GM03348 (cell line): ENCODE data around the gene TMEM80.

Source experiments
- DNase-seq: peaks from one replicate; pipeline ENCODE4 v3.0.0; 2012; ENCODE audit warnings: low spot score

The TMEM80 gene

DNA sequence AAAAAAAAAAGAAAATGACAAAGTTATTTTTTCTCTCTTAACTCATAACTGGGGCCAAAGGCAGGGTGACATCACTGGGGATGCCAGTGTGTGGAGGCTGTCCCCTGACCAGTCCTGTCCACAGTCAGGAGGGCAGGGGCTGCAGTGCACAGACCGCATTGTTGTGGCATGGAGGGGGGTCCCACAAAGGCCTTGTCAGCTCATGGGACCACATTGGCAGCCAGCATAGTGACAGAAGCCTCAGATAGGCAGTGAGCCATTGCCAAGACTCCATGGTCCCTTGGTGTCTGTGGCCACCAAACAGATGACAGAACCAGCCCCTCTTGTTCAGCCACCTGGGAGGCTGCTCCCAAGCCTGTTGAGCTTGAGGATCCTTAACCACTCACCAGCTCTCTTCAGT is 4.1 kb downstream of the TMEM80 start:
- no peak for DNase-seq

- no peak for DNase-seq
Measured at GRCh38 chr11:701741-702461, 6.3 kb downstream of the TMEM80 start.

GRCh38 chr11:702462-703461 is 7.1 kb downstream of the TMEM80 start:
- DNase-seq = no peak

DNA sequence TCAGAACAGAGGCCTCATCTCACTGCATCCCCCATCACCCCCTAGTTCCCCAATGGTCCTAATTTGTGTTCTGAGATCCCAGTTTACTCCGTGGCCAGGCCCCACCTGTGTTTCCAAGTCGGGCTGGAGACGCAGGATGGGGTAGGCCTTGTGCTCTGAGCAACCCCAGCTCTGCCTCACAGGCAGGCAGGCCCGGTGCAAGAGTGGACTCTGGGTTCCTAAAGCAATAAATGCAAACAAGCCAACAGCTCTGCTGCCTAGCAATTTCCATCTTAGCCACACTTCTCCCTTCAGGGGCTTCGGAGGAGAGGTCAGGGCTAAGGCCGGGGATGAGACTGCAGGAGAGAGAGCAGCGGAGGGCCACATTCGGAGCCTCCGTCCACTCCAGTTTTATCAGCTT is 7.9 kb downstream of the TMEM80 start:
- DNase-seq = no peak

DNA sequence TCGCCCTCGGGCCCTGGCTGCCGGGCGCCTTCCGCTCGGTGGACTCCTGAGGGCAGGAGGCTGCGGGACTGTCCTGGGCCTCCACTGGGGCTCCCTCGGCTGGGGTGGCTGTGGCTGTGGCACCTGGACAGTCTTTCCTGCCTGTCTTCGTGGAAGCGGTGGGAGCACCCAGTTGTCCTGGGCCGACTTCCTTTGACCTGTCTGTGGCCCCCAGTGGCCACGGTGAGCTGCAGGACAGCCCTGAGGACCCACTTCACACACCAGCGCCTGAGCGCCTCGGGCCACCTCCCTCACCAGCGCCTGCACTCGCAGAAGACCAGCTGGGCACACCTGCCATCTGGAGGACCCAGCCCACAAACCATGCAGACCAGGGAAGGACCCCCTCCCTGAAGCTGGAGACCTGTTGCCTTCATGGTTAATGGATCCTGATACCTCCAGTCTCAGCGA is 8.6 kb downstream of the TMEM80 start:
- DNase-seq = no peak

- DNase-seq = no peak
Measured at GRCh38 chr11:704781-705645, 9.4 kb downstream of the TMEM80 start.

DNA sequence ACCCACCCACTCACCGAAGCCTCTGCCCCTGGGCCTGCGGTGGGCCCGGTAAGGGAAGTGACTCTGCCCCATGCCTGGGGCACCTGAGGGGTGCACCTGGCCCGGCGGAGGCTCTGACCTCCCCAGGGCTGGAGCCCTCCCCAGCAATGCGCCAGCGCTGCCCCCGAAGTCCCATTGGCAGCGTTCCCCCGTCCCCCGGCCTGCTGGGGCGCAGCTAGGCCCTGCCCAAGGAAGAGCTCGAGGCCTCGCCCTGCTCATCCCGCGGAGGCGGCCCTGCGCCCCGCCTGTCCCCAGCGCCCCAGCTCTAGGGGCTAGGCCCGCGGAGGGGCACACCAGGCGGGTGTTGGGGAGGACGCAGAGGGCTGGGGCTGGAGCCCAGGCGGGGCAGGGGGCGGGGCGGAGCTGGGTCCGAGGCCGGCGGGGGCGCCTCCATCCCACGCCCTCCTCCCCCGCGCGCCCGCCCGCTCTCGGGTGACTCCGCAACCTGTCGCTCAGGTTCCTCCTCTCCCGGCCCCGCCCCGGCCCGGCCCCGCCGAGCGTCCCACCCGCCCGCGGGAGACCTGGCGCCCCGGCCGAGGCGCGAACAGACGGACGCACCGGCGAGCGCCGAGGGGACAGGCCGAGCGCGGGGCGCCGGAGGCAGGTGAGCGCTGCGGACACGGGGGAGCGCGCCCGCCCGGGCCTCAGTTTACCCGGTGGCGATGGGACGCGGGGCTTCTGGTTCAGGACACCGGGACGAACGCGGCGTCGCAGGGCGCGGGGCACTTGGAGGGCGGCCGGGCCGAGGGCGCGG is 10.2 kb downstream of the TMEM80 start, which contains the start of gene EPS8L2:
EPS8L2 (plus strand) TSS at position 586 of the 793 bp plus-strand sequence. CDS start 3,177 bp downstream, outside the sequence.
- DNase-seq = peak; percentile 59

DNA sequence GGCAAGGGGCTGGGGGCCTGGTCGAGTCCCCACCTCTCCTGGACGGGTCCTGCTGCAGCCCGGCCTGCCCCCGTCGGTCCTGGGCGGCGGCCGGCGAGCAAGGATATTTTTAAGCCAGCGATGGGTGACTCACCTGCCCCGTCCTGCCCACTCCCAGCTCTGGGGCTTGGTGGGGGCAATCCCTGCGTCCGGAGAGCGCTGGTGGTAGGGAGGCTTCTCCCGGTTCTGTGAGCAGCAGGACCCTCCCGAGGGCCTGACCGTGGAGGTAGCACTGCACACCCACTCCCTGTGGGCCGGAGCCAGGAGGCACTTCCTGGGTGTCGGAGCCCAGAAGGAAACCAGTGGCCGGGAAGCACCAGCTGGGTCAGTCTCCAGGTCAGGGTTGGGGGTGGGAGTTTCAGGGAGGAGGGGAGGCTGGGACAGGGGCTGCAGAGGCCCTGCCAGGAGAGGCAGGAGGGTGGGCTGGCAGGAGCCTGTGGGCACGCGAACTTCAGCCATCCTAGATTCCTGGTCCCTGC is 10.9 kb downstream of the TMEM80 start:
- peak; percentile 82 for DNase-seq

DNA sequence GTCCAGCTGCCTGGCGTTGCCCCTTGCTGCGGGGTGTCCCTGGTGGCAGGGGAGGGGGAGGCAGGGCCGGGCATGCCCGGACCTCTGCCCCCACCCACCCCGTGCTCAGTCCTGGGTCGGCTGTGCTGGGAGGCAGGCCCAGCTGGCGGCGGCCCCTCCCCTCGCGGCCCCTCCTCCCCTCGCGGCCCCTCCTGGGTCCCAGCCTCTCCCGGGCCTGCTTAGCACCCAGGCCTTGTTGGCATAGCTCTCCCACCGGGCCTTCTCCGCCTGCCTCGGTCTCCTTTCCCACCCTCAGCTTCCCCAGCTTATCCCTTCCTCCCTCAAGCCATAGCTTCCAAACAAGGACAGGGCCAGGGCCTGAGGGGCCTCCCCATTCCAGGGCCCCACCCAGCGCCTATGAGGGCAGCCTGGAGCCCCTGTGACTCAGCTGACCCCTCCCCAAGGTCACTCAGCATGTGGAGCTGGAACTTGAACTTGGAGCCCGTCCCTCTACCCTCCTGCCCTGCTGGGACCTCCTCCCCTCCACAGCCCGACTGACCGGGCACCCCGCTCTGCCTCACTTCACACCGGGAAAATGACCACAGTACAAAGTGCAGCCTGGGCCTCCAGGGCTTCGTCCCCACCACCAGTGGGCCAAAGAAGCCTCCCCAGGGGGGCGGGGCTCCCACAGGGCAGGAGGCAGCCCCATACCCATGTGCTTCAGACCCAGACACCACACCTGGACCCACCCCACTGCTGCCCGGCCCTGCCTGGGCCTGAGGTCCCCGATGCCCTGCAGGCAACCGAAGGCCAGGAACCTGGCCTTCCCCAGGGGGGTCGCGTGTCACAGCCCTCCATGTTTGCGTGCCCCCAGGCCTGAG is 11.6 kb downstream of the TMEM80 start:
- DNase-seq = peak; percentile 91

DNA sequence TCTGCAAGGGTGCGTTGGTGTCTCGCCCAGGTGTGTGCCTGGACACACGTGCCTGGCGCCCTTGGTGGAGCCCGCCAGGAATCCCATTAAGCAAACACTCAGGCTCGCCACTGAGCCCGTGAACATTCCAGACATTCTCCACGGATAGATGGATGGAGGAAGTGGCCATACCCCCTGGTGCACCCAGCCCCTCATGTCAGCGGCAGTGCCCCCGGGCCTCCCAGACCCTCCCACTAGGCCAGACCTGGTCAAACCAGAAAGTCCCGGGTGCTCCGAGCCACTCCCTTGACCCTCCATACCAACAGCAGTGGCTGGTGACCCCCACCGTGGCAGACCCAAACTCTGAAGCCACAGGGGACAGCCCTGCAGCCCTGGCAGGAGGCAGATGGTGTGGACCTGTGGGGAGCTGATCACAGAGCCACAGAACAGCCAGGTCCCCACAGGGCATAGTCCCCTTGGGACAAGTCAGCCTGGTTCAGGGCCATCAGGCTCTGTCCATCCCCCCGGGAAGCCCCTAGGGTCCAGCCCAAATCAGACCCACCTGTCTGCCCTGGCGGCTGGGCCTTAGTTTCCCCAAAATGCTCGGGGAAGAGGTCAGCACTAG is 12.3 kb downstream of the TMEM80 start:
- DNase-seq = no peak

DNA sequence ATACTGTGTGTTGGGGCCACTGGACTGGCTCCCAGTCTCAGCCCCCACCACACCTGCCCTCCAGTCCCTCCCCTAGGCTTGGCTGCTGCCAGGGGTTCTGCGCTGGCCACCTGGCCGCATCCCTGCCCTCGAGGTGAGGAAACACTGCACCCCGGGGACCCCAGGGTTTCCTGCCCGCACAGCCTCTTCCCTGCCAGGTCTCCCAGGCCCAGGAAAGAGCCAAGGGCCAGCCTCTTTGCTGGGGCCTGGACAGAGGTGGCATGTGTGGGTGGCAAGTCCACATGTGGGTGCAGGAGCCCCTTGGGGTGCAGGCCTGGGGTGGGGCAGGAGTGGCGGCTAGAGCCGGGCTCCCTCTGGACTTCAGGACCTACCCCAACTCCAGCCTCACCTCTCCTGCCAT is 12.9 kb downstream of the TMEM80 start:
- no peak for DNase-seq

- no peak for DNase-seq
Measured at GRCh38 chr11:709109-709997, 13.7 kb downstream of the TMEM80 start.

DNA sequence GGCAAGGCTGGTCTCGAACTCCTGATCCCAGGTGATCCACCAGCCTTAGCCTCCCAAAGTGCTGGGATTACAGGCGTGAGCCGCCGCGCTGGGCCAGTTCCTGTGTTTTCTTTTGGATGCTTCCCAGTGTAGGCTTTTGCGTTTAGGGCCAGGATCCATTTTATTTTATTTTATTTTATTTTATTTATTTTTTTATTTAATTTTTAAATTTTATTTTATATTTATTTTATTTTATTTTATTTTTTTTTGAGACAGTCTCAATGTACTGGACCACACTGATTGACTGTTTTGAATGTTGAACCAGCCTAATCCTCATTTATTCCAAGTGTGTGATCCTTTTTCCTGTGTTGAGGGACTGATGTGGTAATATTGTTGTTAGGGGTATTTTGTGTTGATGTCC is 18.8 kb downstream of the TMEM80 start:
- DNase-seq = no peak

GRCh38 chr11:719214-720016 is 23.8 kb downstream of the TMEM80 start:
- no peak for DNase-seq

DNA sequence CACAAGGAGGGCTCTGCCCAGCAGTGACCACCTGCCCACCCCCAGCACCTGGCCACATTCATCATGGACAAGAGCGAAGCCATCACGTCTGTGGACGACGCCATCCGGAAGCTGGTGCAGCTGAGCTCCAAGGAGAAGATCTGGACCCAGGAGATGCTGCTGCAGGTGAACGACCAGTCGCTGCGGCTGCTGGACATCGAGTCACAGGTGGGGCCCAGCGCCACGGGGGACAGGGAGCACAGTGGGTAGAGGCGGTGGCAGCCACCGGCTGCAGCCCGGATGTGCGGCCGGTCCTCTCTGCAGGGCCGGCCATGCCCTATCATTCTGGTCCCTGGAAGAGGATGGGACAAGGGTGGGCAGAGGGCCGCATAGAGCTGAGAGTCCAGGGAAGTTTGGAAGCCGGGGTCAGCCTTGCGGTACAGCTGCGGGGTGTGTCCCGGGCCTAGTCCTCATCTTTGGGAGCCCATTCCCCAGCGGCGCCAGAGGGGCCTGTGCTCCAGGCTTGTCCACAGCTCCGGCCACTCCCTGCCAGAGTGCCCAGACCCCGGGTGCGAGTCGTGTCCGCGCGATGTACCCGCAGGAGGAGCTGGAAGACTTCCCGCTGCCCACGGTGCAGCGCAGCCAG is 24.5 kb downstream of the TMEM80 start:
- DNase-seq = no peak

GRCh38 chr11:720642-721246 is 25.1 kb downstream of the TMEM80 start:
- DNase-seq = no peak
